ENCODE data around the gene ZNF619. TPM values are rescaled to one million over a fixed set of nuclear protein-coding genes. Genes with fewer than 3 reads are reported as not detected.
"Not testable (repeated sequence)": the region's sequence is repeated elsewhere in the genome, so short reads cannot be mapped to it uniquely, and the experiment has no call there.

Gene ZNF619
- total RNA-seq, 1 donor from 2014 or later: 3.2 TPM

GRCh38 chr3:40458473-40458872 lies 18.4 kb upstream of the ZNF619 start:
- Histone ChIP-seq H3K4me1 (peaks cover 37% of the 10 kb centered on the region), H3K9me3 (no peaks in the 10 kb centered on the region), H3K27me3 (no peaks in the 10 kb centered on the region), H3K27ac (no peak overlapping the region), H3K36me3 (peaks cover 0 to 48% of the 10 kb centered on the region in 2 donors), H3K4me3 (peak overlapping the region; percentile 82 to 96)
- DNase-seq (ENCODE audit: extremely low spot score in 2 of 2): no peak
- intact Hi-C loops (cut with DNase I): loop anchor here (10.0 kb wide), 1 partner anchor 46 kb away; the partner anchor contains the start of gene ZNF620
- no peak for TF ChIP-seq CTCF (IDR thresholded peaks at IDR 0.05)
- TF ChIP-seq POLR2AphosphoS5 (IDR thresholded peaks at IDR 0.05; ENCODE audit: insufficient read depth in 1 of 2, low read depth in 1 of 2): no peak
- TF ChIP-seq POLR2A (IDR thresholded peaks at IDR 0.05): no peak

GRCh38 chr3:40460481-40460880 lies 16.4 kb upstream of the ZNF619 start:
- intact Hi-C loops (cut with DNase I); H3K4me3 ChIP-seq; DNase-seq (ENCODE audit: extremely low spot score in 2 of 2); H3K9me3 ChIP-seq; H3K27me3 ChIP-seq; H3K27ac ChIP-seq: not testable (repeated sequence)
- Histone ChIP-seq H3K4me1 (peaks cover 32% of the 10 kb centered on the region), H3K36me3 (peaks cover 0 to 58% of the 10 kb centered on the region in 2 donors)

- Histone ChIP-seq H3K36me3 (peaks cover 0 to 58% of the 10 kb centered on the region in 2 donors), H3K27me3 (no peaks in the 10 kb centered on the region), H3K4me1 (peaks cover 28% of the 10 kb centered on the region), H3K9me3 (no peaks in the 10 kb centered on the region), H3K27ac (no peak overlapping the region), H3K4me3 (no peak overlapping the region)
- no peak for DNase-seq (ENCODE audit: extremely low spot score in 2 of 2)
- TF ChIP-seq CTCF (IDR thresholded peaks at IDR 0.05): no peak
- no peak for TF ChIP-seq POLR2A (IDR thresholded peaks at IDR 0.05)
- TF ChIP-seq POLR2AphosphoS5 (IDR thresholded peaks at IDR 0.05; ENCODE audit: insufficient read depth in 1 of 2, low read depth in 1 of 2): no peak
- intact Hi-C loops (cut with DNase I): no loop called here
These were observed 15.8 kb upstream of the ZNF619 start for GRCh38 chr3:40461161-40461560.

- Histone ChIP-seq H3K36me3 (peaks cover 0 to 58% of the 10 kb centered on the region in 2 donors), H3K4me1 (peaks cover 20% of the 10 kb centered on the region)
- H3K27ac ChIP-seq; intact Hi-C loops (cut with DNase I); H3K9me3 ChIP-seq; H3K27me3 ChIP-seq; DNase-seq (ENCODE audit: extremely low spot score in 2 of 2); H3K4me3 ChIP-seq: not testable (repeated sequence)
These were observed 14.1 kb upstream of the ZNF619 start for GRCh38 chr3:40462838-40463237.

GRCh38 chr3:40463579-40463978 lies 13.3 kb upstream of the ZNF619 start:
- TF ChIP-seq CTCF (IDR thresholded peaks at IDR 0.05) (no peak), POLR2AphosphoS5 (IDR thresholded peaks at IDR 0.05; ENCODE audit: insufficient read depth in 1 of 2, low read depth in 1 of 2) (no peak), POLR2A (IDR thresholded peaks at IDR 0.05) (no peak)
- peaks cover 13% of the 10 kb centered on the region for H3K4me1 ChIP-seq
- H3K27ac ChIP-seq: no peak overlapping the region
- intact Hi-C loops (cut with DNase I): no loop called here
- H3K36me3 ChIP-seq: peaks cover 0 to 56% of the 10 kb centered on the region in 2 donors
- H3K27me3 ChIP-seq: no peaks in the 10 kb centered on the region
- H3K9me3 ChIP-seq: no peaks in the 10 kb centered on the region
- H3K4me3 ChIP-seq: no peak overlapping the region
- DNase-seq (ENCODE audit: extremely low spot score in 2 of 2): no peak

GRCh38 chr3:40464339-40465110 lies 12.4 kb upstream of the ZNF619 start:
- TF ChIP-seq POLR2A (IDR thresholded peaks at IDR 0.05): no peak
- TF ChIP-seq POLR2AphosphoS5 (IDR thresholded peaks at IDR 0.05; ENCODE audit: insufficient read depth in 1 of 2, low read depth in 1 of 2): no peak
- no peak for TF ChIP-seq CTCF (IDR thresholded peaks at IDR 0.05)
- no peak overlapping the region for H3K27ac ChIP-seq
- intact Hi-C loops (cut with DNase I): no loop called here
- no peaks in the 10 kb centered on the region for H3K9me3 ChIP-seq
- peaks cover 3% of the 10 kb centered on the region for H3K4me1 ChIP-seq
- H3K4me3 ChIP-seq: no peak overlapping the region
- peaks cover 0 to 47% of the 10 kb centered on the region in 2 donors for H3K36me3 ChIP-seq
- no peaks in the 10 kb centered on the region for H3K27me3 ChIP-seq
- DNase-seq (ENCODE audit: extremely low spot score in 2 of 2): no peak

Measured in vagina (tissue), 2 donors.